HEK293 (cell line): ENCODE results near the gene FOXN3.

Experiments used
- SP3 ChIP-seq: fragments of 450-650 bp; formaldehyde crosslinking; IDR thresholded peaks from 2 replicates; pipeline ENCODE4 v1.5.1; 2016; ENCODE audit warnings: missing biosample characterization, missing genetic modification characterization
- ZBTB11 ChIP-seq: fragments of 450-650 bp; formaldehyde crosslinking; conservative IDR thresholded peaks from 2 replicates; pipeline ENCODE4 v1.5.1; 2016; ENCODE audit warnings: low read depth, missing biosample characterization, missing genetic modification characterization
- ZNF138 ChIP-seq: fragments of 450-650 bp; formaldehyde crosslinking; IDR thresholded peaks from 2 replicates; pipeline ENCODE4 v1.5.1; 2016; ENCODE audit warnings: missing biosample characterization, missing genetic modification characterization, borderline replicate concordance
- ZNF335 ChIP-seq: fragments of 450-650 bp; formaldehyde crosslinking; conservative IDR thresholded peaks from 2 replicates; pipeline ENCODE4 v1.5.1; 2016; ENCODE audit warnings: missing biosample characterization, missing genetic modification characterization
- ZNF416 ChIP-seq: fragments of 450-650 bp; formaldehyde crosslinking; IDR thresholded peaks from 2 replicates; pipeline ENCODE4 v1.5.1; 2016; ENCODE audit warnings: missing biosample characterization, missing genetic modification characterization
- ZXDB ChIP-seq: fragments of 450-650 bp; formaldehyde crosslinking; IDR thresholded peaks from 2 replicates; pipeline ENCODE4 v1.5.1; 2016; ENCODE audit warnings: missing biosample characterization, missing genetic modification characterization
- TF ChIP-seq, protein P1 (sequence below): fragments of 450-650 bp; formaldehyde crosslinking; IDR thresholded peaks from 2 replicates; pipeline ENCODE4 v1.5.1; 2016; ENCODE audit warnings: missing biosample characterization, missing genetic modification characterization, borderline replicate concordance
- TF ChIP-seq, protein P2 (sequence below): fragments of 450-650 bp; formaldehyde crosslinking; IDR thresholded peaks from 2 replicates; pipeline ENCODE4 v1.5.1; 2016; ENCODE audit warnings: missing biosample characterization, missing genetic modification characterization
- TF ChIP-seq, protein P3 (sequence below): fragments of 450-650 bp; formaldehyde crosslinking; optimal IDR thresholded peaks from 2 replicates; pipeline ENCODE3; 2016; ENCODE audit warnings: missing biosample characterization, mild to moderate bottlenecking, missing genetic modification characterization

DNA sequence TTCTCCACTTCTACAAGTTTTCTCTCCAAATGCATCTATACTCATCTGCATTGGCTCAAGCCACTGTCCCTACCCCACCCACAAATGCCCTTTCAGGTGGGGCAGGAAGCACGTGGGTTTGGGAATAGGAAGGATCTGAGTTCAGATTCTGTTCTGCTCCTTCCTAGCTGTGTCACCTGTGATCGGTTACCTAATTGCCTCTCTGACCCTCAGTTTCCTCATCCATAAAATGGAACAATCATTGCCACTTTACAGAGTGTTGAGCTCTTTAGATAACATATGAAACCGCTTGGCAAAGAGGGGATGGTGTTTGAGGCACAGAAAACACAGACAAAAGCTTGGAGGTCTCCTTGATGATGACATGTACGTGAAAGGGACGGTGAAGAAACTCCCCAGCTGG, 34.5 kb downstream of the FOXN3 start:
- TF ChIP-seq ZBTB11 (tag by site-specific recombination) (no peak), ZNF138 (no peak), ZNF416 (tag by site-specific recombination) (no peak), ZNF335 (no peak), ZXDB (tag by site-specific recombination) (no peak), SP3 (no peak)
- TF ChIP-seq, protein P1, sequence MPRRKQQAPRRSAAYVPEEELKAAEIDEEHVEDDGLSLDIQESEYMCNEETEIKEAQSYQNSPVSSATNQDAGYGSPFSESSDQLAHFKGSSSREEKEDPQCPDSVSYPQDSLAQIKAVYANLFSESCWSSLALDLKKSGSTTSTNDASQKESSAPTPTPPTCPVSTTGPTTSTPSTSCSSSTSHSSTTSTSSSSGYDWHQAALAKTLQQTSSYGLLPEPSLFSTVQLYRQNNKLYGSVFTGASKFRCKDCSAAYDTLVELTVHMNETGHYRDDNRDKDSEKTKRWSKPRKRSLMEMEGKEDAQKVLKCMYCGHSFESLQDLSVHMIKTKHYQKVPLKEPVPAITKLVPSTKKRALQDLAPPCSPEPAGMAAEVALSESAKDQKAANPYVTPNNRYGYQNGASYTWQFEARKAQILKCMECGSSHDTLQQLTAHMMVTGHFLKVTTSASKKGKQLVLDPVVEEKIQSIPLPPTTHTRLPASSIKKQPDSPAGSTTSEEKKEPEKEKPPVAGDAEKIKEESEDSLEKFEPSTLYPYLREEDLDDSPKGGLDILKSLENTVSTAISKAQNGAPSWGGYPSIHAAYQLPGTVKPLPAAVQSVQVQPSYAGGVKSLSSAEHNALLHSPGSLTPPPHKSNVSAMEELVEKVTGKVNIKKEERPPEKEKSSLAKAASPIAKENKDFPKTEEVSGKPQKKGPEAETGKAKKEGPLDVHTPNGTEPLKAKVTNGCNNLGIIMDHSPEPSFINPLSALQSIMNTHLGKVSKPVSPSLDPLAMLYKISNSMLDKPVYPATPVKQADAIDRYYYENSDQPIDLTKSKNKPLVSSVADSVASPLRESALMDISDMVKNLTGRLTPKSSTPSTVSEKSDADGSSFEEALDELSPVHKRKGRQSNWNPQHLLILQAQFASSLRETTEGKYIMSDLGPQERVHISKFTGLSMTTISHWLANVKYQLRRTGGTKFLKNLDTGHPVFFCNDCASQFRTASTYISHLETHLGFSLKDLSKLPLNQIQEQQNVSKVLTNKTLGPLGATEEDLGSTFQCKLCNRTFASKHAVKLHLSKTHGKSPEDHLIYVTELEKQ, result no peak
- TF ChIP-seq, protein P2, sequence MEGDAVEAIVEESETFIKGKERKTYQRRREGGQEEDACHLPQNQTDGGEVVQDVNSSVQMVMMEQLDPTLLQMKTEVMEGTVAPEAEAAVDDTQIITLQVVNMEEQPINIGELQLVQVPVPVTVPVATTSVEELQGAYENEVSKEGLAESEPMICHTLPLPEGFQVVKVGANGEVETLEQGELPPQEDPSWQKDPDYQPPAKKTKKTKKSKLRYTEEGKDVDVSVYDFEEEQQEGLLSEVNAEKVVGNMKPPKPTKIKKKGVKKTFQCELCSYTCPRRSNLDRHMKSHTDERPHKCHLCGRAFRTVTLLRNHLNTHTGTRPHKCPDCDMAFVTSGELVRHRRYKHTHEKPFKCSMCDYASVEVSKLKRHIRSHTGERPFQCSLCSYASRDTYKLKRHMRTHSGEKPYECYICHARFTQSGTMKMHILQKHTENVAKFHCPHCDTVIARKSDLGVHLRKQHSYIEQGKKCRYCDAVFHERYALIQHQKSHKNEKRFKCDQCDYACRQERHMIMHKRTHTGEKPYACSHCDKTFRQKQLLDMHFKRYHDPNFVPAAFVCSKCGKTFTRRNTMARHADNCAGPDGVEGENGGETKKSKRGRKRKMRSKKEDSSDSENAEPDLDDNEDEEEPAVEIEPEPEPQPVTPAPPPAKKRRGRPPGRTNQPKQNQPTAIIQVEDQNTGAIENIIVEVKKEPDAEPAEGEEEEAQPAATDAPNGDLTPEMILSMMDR, result no peak
- TF ChIP-seq, protein P3, sequence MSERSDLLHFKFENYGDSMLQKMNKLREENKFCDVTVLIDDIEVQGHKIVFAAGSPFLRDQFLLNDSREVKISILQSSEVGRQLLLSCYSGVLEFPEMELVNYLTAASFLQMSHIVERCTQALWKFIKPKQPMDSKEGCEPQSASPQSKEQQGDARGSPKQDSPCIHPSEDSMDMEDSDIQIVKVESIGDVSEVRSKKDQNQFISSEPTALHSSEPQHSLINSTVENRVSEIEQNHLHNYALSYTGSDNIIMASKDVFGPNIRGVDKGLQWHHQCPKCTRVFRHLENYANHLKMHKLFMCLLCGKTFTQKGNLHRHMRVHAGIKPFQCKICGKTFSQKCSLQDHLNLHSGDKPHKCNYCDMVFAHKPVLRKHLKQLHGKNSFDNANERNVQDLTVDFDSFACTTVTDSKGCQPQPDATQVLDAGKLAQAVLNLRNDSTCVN, result no peak
